Stimulated activated CD8-positive, alpha-beta memory T cell treated with anti-CD3 and anti-CD28 coated beads, Interleukin-12 subunit alpha, Interleukin-12 subunit beta, amount 100 ng/mL, for 24 hours (primary cell): ENCODE results near the gene COL15A1.
"Not testable (repeated sequence)": the region's sequence is repeated elsewhere in the genome, so short reads cannot be mapped to it uniquely, and the experiment has no call there.

ENCODE experiments used
- DNase-seq: peaks from one replicate; pipeline ENCODE4 v3.0.0-alpha.2; 2020; ENCODE audit errors: extremely low read depth

The COL15A1 gene

GRCh38 chr9:98943682-98944056, at the start of gene COL15A1:
Gene COL15A1 (plus strand): TSS chr9:98943907. CDS start chr9:98944062, 155 bp downstream.
- DNase-seq: no peak

DNA sequence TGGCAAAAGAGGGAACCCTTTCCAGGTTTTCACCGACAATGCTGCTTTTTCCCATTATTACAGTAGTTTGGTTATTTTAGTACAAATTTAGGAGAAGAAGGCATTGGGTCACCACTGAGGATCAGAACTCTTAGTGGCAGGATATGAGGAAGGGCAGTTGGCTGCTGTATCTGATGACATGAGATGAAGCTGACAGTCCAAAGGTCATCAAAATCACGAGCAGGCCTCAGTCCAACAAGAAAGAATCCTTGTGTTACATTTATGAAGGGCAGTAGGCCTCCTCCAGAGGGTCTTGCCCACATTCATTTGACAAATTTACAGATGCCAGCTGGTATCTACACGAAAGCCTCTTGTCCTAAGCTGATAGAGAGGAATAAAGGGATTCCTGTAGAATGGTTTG, 49.5 kb upstream of the COL15A1 start:
- DNase-seq: no peak

DNA sequence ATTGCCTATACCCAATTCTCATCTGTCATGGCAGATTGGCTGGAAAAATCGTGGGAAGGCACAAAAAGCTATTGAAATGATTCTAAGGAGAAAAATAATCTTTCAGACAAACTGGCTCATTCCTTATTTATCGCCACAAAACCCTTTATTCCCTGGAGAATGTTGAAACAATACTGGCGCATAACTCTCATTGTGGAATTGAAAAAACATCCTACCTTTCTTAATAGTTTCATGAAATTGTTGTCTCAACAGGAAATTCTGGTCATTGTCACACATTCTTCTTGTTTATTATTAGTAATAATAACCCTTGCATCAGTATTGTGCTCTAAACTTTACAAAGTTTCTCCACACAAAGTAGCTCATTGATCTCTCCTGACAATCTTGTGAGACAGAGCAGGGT, 48.9 kb upstream of the COL15A1 start:
- no peak for DNase-seq

DNA sequence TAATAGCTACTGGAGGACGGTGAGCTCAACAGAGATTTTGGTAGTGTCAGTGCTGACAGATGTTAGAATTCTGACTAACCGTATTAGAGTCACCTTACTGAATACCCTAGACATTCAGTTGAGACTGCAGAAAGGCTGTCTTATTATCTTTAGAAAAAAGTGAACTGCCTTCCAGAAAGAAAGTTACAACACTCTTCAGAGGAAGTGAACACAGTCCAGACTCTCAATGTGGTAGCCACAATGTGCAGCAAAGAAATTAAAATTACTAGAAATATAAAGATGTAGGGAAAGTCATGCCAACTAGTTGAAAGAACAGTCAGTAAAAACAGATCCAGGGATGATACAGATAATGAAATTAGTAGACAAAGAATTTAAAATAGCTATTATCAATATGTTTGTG, 47.1 kb upstream of the COL15A1 start:
- no peak for DNase-seq

- no peak for DNase-seq
Measured at GRCh38 chr9:98897745-98898144, 46.0 kb upstream of the COL15A1 start.

- DNase-seq: no peak
Measured at GRCh38 chr9:98899408-98900056, 44.2 kb upstream of the COL15A1 start.

GRCh38 chr9:98900244-98900643, 43.5 kb upstream of the COL15A1 start:
- no peak for DNase-seq

GRCh38 chr9:98900725-98901124, 43.0 kb upstream of the COL15A1 start:
- DNase-seq: no peak

- DNase-seq: not testable (repeated sequence)
Measured at GRCh38 chr9:98901843-98902242, 41.9 kb upstream of the COL15A1 start.

DNA sequence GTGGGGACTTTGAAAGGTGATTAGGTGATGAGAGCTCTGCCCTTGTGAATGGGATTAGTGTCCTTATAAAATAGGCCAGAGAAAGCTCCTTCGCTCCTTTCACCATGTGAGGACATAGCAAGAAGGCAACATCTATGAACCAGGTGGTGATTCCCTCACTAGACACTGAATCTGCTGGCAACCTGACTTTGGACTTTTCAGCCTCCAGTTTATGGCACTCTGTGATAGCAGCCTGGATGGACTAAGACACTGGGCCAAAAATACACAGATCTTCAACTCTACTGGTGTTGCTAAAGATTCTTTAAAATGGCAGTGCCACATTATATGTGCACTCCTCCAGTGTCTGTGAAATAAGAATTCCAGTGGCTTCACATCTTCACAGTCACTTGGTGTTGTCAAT, 41.2 kb upstream of the COL15A1 start:
- no peak for DNase-seq

- no peak for DNase-seq
Measured at GRCh38 chr9:98902925-98903324, 40.8 kb upstream of the COL15A1 start.

- DNase-seq: no peak
Measured at GRCh38 chr9:98903961-98904411, 39.7 kb upstream of the COL15A1 start.

DNA sequence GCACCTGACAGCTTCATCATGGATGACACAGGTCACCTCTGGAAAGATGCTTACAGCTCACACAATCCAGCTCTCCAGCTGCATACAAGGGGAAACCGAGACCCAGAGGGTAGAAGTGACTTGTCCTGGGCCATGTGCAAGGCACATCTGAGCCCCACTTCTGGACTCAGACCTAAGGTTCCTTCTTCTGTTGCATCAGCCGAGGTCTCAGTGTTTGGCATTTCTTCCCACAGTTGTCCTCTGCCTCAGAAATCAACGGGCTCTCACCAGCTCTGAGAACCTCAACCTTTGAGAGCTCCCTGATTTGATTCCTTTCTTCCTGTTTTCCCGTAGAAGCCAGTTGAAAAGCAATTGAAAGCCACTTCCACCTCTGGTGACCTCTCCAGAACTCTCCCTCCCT, 38.7 kb upstream of the COL15A1 start:
- DNase-seq: no peak

DNA sequence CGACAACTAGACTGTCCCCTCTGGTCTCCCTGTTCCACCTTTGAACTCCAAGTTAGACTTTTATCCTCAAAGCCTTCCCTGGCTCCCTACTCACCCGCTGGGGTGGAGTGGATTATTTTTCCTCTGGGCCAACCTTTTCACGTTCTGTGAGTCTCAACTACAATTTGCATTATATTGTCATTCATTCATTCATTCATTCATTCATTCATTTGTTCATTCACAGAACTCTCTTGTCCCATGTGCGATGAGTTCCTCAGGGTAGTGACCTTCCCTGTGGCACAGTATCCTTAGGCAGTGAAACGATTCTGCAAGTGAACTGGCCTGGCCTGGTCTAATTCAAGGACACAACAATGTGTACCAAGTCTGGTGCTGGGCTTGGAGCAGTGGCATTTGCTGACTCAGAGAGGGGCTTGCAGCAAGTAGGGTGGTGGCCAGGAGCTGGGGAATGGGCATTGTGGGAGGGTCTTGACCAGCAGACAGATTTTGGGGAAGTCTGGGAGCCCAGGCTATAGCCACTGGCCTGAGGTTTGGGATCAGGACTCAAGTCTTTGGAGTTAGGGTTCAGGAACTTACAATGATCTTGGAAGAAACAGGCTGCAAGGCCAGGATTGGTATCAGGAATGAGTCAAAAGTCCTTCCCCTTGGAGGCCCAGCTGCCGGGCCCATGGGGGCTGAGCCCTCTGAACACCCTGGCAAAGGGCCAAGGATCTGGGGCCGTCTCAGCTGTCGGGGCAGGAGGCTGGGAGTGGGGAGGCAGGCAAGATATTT, 37.2 kb upstream of the COL15A1 start:
- no peak for DNase-seq

DNA sequence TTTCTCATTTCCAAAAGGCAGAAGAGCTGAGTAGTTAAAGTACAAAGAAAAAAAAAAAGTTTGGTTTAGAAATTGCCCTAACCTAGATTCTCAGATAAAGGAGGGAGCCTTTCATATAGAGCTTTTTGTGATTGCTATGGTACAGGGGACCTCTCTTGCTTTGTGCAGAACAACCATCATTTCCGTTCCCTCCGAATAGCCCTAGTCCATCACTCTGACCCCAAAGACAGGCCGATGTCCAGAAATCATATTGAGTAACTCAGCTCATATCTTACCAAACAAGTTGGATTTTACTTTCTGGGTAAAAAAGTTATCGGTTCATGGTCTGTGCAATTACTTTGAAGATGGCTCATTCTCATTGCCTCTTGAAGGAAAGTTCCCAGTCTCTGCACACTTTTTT, 36.7 kb upstream of the COL15A1 start:
- DNase-seq: no peak

DNA sequence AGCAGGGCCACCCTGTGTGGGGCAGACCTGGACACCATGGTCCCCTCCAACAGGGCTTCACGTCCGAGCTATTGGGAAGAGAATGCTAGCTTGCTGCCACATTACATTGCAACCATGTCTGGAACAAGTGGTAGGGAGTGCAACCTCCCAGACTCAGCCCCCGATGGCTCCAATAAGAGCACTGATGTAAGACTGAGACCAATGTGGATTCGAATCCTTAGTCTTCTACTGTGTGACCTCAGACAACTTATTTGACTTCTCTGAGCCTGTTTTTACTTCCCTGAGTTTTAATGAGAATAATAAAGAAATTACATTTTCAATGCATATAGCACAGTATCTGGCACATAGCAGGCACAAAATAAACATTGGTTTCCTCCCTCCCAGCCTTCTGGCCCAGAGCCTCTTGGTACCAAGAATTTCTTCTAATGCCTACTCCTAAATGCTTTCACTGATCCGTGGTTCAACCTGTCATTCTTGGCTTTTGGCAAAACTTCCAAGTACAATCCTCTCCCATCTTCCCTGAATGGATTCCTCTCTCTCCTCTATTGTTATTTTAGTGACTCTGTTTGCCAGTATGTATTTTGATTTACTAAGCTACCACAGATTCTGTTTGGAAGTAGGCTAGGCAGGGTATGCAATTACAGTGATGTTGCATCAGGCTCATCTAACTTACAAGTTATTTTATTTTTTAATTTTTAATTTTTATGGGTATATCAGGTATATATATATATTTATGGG, 34.6 kb upstream of the COL15A1 start:
- DNase-seq: no peak

DNA sequence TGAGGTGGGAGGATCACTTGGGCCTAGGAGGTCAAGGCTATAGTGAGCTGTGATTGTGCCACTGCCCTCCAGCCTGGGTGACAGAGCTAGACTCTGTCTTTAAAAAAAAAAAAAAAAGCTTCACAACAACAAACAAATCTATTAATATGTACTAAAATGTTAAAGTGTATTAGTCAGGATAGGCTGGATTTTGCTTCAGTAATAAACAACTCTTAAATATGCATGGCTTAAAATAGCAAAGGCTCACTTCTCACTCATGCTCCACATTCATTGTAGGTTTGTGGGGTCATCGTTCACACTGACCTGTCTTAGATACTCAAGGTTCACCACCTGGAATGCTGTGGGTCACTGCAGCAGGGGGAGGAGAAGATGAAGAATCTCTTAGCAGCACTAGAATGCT, 33.8 kb upstream of the COL15A1 start:
- DNase-seq: no peak

DNA sequence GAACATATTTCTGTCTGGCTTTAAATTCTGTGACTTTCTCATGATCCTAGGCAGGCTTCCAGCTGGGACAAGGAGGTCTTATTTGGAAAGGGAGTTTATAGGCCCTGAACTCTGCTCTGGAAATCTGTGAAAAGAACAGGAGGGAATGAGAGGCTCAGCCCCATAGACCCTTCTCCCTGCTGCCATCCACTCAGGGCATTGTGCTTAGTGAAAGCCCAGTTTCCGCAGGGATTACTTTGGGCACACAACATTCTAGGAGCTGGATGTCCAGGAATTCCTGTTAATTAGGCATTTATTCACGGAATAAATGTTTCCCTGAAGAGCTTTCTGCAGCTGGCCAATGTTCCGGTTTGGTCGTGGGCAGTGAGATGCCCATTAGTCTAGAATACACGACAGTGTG, 32.7 kb upstream of the COL15A1 start:
- no peak for DNase-seq

DNA sequence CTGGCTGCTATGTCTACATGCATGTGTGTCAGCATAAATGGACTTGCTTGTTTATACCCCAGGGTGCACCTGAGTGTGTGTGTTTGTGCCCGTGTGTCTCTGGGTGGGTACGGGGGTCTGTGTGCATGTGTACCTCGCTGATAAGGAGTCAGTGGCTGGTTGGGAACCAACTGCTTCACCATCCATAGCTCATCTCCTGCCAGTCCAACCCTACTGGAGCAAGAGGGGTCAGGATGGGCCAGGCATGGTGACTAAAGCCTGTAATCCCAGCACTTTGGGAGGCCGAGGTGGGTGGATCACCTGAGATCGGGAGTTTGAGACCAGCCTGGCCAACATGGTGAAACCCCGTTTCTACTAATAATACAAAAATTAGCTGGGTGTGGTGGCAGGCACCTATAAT, 32.0 kb upstream of the COL15A1 start:
- DNase-seq: not testable (repeated sequence)

- DNase-seq: no peak
Measured at GRCh38 chr9:98912450-98912849, 31.3 kb upstream of the COL15A1 start.

DNA sequence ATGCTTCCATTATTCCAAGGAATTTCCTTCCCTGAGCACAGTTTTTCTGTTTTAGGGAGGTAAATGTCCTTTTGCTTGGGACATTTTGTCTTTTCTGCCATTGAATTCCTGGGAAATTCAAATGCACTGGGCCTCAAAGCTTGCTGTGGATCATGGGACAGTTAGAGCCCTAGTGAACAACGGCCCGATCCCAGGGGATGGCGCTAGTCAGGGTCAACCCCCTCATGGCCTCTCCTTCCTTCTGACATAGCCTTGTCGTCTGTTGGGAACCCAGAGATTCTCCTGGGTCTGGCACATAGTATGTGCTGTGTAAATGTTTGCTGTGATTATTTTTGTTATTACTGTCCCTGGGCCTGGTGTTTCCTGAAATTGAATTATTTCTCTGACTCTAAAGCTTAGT, 30.7 kb upstream of the COL15A1 start:
- no peak for DNase-seq

GRCh38 chr9:98913705-98914104, 30.0 kb upstream of the COL15A1 start:
- no peak for DNase-seq

GRCh38 chr9:98915599-98915998, 28.1 kb upstream of the COL15A1 start:
- no peak for DNase-seq
